Measurements from ENCODE around the gene FXYD5. TPM values are rescaled to one million over a fixed set of nuclear protein-coding genes. Genes with fewer than 3 reads are reported as not detected.
A peak's percentile ranks its signal among the peaks of the same experiment; 100 is the strongest.

The FXYD5 gene
- total and polyA plus RNA-seq, 9 of the 15 experiments (the other 6 are each of a cell fraction or from before 2014, with no cell fraction given) = 104 to 537 (median 174) TPM

DNA sequence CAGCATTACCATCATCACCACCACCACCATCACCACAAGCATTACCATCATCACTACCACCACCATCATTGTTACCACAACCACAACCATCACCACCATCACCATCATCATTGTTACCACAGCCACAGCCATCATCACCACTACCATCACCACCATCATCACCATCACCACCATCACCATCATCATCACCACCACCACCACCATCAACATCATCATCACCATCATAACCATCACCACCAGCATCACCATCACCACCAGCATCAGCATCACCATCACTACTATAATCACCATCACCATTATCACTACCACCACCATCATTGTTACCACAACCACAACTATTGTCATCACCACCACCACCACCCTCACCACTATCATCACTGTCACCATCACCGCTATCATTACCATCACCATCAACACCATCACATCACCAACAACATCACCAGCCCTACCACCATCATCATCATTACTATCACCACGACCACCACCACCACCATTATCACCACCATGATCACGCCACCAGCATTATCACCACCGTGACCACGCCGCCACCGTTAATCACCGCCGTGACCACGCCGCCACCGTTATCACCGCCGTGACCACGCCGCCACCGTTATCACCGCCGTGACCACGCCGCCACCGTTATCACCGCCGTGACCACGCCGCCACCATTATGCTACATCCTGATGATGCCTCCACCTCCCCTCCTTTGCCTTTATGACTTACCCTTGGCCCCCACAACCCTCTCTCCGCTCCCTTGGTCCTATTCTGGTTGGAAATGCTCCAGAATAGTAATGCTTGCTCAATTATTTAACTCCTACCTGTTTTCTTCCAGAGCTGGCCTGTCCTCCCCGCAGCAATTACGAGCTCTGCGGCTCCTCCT is 48.9 kb upstream of the FXYD5 start (continued):
- TF ChIP-seq ZBTB2 (IDR thresholded peaks at IDR 0.05) = peak; percentile 58
- no peak for TF ChIP-seq PCBP1 (IDR thresholded peaks at IDR 0.05; ENCODE audit: low read depth, low read length, poor library complexity, severe bottlenecking)
- TF ChIP-seq NCOA4 (IDR thresholded peaks at IDR 0.05; ENCODE audit: partially characterized antibody) = no peak
- TF ChIP-seq NRF1 (conservative IDR thresholded peaks at IDR 0.05 in 1 of 2, IDR thresholded peaks at IDR 0.05 in 1 of 2) = no peak
- no peak for TF ChIP-seq ZNF280B (CRISPR knock-in tag; IDR thresholded peaks at IDR 0.05)
- no peak for TF ChIP-seq KLF10 (CRISPR knock-in tag; IDR thresholded peaks at IDR 0.05)
- TF ChIP-seq, protein P1, sequence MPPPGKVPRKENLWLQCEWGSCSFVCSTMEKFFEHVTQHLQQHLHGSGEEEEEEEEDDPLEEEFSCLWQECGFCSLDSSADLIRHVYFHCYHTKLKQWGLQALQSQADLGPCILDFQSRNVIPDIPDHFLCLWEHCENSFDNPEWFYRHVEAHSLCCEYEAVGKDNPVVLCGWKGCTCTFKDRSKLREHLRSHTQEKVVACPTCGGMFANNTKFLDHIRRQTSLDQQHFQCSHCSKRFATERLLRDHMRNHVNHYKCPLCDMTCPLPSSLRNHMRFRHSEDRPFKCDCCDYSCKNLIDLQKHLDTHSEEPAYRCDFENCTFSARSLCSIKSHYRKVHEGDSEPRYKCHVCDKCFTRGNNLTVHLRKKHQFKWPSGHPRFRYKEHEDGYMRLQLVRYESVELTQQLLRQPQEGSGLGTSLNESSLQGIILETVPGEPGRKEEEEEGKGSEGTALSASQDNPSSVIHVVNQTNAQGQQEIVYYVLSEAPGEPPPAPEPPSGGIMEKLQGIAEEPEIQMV (tag; conservative IDR thresholded peaks at IDR 0.05; ENCODE audit: low read depth) = no peak
- TF ChIP-seq ETV5 (CRISPR knock-in tag; IDR thresholded peaks at IDR 0.05; ENCODE audit: low read depth) = no peak
- 0 out of 2 replicates have a peak, but pooled peaks have one; percentile 22 for TF ChIP-seq BCOR (IDR thresholded peaks at IDR 0.05)
- TF ChIP-seq XRCC5 (IDR thresholded peaks at IDR 0.05; ENCODE audit: low read depth, low read length) = no peak
- no peak for TF ChIP-seq ZBTB7A (IDR thresholded peaks at IDR 0.05; ENCODE audit: borderline replicate concordance, control insufficient read depth, low read depth, low read length)
- TF ChIP-seq CCAR2 (IDR thresholded peaks at IDR 0.05; ENCODE audit: low read depth, low read length) = no peak
- TF ChIP-seq HNRNPLL (IDR thresholded peaks at IDR 0.05; ENCODE audit: low read depth, low read length, poor library complexity, severe bottlenecking) = peak; percentile 97
- TF ChIP-seq EP300 (IDR thresholded peaks at IDR 0.05; ENCODE audit: low read length) = no peak; the same call in 1 of the 2 replicates
- TF ChIP-seq RBM25 (IDR thresholded peaks at IDR 0.05; ENCODE audit: low read depth, low read length, severe bottlenecking) = no peak
- no peak for TF ChIP-seq ZNF717 (CRISPR knock-in tag; IDR thresholded peaks at IDR 0.05)
- no peak for TF ChIP-seq ZNF511 (CRISPR knock-in tag; IDR thresholded peaks at IDR 0.05)
- peak; percentile 74 for TF ChIP-seq DPF2 (IDR thresholded peaks at IDR 0.05)
- TF ChIP-seq CREB5 (CRISPR knock-in tag; IDR thresholded peaks at IDR 0.05) = no peak
- TF ChIP-seq ZC3H4 (CRISPR knock-in tag; IDR thresholded peaks at IDR 0.05; ENCODE audit: borderline replicate concordance) = no peak
- no peak for TF ChIP-seq DNMT1 (IDR thresholded peaks at IDR 0.05)
